ENCODE results near the gene TMEM92.

GRCh38 chr17:50319306-50320004, 45.2 kb downstream of the TMEM92 start:
- TF ChIP-seq EZH2 (IDR thresholded peaks at IDR 0.05; ENCODE audit: insufficient read depth, poor library complexity, severe bottlenecking) (no peak), EZH2phosphoT487 (IDR thresholded peaks at IDR 0.05; ENCODE audit: insufficient read depth, low read depth) (no peak)
